Lower leg skin (tissue), 4 donors: Measurements from ENCODE around the gene SETD3. TPM values are rescaled to one million over a fixed set of nuclear protein-coding genes. Genes with fewer than 3 reads are reported as not detected.

Source experiments
- DNase-seq, 2 donors: peaks; one replicate each; pipeline ENCODE4 v3.0.0-alpha.2; 2019; ENCODE audit warnings: low spot score in 2 of 2
- H3K4me3 ChIP-seq: fragments of 200-600 bp; sonication (generic); 2 replicates; pipeline ENCODE4 v1.5.1; 2017; ENCODE audit warnings: mild to moderate bottlenecking, low read depth; ENCODE audit not compliant: poor library complexity, severe bottlenecking
- POLR2A ChIP-seq, 2 donors: fragments of 450-650 bp; IDR thresholded peaks; one replicate each; pipeline ENCODE4 v1.6.1; 2016 to 2017; ENCODE audit warnings: antibody characterized with exemption in 2 of 2, mild to moderate bottlenecking in 1 of 2, moderate library complexity in 1 of 2
- WGBS, 2 donors: methylation state at CpG; one replicate each; pipeline ENCODE4 v1.1.5; 2018; 5-methylcytosine and 5-hydroxymethylcytosine counted together
- intact Hi-C: fragments of 100-400 bp; cut with DNase I; formaldehyde crosslinking; loops from one replicate; pipeline ENCODE4 v1.15.0; 2023; ENCODE audit warnings: low total_unique reads
- total RNA-seq, 4 donors: library from RNA; depleted of rRNA; stranded (reverse); fragments of >200 nt; gene quantifications; one replicate each; pipeline ENCODE4 v1.1.0, GENCODE V29; 2016
- TF ChIP-seq, protein P1 (sequence below), 3 donors: fragments of 450-650 bp; IDR thresholded peaks; one replicate each; pipeline ENCODE4 v1.5.1; 2016; ENCODE audit warnings: antibody characterized with exemption in 3 of 3, mild to moderate bottlenecking in 3 of 3, moderate library complexity in 2 of 3

SETD3 gene
- total RNA-seq, 4 donors from 2014 or later: 36.8 to 62.5 (median 47.6) TPM

- no peak for DNase-seq
- intact Hi-C loops: no loop called here
- 92 to 95% methylated on average over 5 of the region's 5 CpGs for WGBS, 2 donors
- no peak for TF ChIP-seq POLR2A (IDR thresholded peaks at IDR 0.05)
- TF ChIP-seq, protein P1, sequence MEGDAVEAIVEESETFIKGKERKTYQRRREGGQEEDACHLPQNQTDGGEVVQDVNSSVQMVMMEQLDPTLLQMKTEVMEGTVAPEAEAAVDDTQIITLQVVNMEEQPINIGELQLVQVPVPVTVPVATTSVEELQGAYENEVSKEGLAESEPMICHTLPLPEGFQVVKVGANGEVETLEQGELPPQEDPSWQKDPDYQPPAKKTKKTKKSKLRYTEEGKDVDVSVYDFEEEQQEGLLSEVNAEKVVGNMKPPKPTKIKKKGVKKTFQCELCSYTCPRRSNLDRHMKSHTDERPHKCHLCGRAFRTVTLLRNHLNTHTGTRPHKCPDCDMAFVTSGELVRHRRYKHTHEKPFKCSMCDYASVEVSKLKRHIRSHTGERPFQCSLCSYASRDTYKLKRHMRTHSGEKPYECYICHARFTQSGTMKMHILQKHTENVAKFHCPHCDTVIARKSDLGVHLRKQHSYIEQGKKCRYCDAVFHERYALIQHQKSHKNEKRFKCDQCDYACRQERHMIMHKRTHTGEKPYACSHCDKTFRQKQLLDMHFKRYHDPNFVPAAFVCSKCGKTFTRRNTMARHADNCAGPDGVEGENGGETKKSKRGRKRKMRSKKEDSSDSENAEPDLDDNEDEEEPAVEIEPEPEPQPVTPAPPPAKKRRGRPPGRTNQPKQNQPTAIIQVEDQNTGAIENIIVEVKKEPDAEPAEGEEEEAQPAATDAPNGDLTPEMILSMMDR (IDR thresholded peaks at IDR 0.05): no peak
- H3K4me3 ChIP-seq: no peak overlapping the region
Measured at GRCh38 chr14:99451234-99451633, 29.4 kb downstream of the SETD3 start.

DNA sequence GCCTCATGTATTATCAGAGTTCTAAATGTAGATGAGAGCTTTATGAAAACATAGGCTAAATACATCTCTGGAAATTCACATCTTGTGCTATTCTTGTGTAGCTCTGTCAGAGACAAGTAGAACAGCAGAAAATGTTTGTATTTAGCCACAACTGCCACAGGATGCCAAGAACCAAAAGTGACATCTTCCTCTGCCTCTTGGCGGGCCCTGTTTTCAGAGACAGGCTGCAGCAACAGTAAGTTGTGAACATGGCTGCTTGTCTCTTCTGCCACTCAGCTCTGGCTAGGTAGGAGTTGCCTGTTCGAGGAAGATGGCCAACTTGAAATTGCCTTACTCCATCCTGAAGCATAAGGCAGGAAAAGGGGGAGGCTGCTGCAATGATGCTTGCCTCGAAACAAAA lies 30.4 kb downstream of the SETD3 start:
- intact Hi-C loops: no loop called here
- TF ChIP-seq, protein P1 (IDR thresholded peaks at IDR 0.05): no peak
- no peak for TF ChIP-seq POLR2A (IDR thresholded peaks at IDR 0.05)
- WGBS, 2 donors: 80 to 87% methylated on average over 3 of the region's 3 CpGs

GRCh38 chr14:99447739-99448138 lies 32.9 kb downstream of the SETD3 start:
- no peak for TF ChIP-seq POLR2A (IDR thresholded peaks at IDR 0.05)
- TF ChIP-seq, protein P1 (IDR thresholded peaks at IDR 0.05): no peak
- intact Hi-C loops: no loop called here
- no peak overlapping the region for H3K4me3 ChIP-seq
- 40 to 74% methylated on average over 4 of the region's 4 CpGs for WGBS, 2 donors
- no peak for DNase-seq

More for the DNA sequence above, 30.4 kb downstream of the SETD3 start:
- DNase-seq: no peak
- H3K4me3 ChIP-seq: no peak overlapping the region

DNA sequence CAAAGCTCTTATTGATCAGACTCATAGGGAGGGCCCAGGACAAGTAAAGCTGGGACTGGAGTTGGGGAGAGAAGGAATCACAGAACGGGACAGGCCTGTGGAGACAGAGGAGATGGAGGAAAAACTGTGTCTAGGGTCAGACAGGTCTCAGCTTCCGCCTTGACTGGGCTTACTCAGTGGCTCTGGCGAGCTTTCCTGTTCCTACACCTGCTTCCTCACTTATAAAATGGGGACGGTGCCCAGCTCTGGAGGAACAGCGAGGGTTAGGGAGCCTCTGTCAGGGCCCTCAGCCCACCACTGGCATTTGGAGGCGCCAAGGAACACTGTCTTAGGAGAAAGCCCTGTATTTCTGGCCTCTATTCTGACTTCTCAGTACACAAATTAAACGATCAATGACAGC lies 34.7 kb downstream of the SETD3 start:
- intact Hi-C loops: no loop called here
- no peak for TF ChIP-seq POLR2A (IDR thresholded peaks at IDR 0.05)
- 90 to 93% methylated on average over 7 of the region's 7 CpGs for WGBS, 2 donors
- no peak overlapping the region for H3K4me3 ChIP-seq
- DNase-seq: no peak

DNA sequence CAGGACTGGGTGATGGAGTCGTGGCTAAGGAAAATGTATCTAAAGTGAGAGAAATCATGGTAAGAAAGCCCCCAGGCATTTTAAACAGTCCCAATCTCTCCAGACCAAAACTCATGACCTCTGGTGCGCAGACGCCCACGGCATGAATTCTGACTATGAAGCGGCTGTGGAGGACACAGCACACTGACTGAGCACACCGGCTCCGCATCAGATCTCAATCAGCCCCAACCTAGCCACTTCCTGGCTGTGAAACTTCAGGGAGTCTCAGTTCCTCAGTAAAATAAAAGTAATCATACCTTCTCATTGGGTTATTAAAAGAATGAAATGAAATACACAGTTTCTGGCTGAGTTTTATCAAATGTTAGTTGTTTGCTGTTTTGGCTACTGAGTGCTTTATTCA lies 38.7 kb downstream of the SETD3 start:
- intact Hi-C loops: no loop called here
- H3K4me3 ChIP-seq: no peak overlapping the region
- TF ChIP-seq, protein P1 (IDR thresholded peaks at IDR 0.05): no peak
- no peak for TF ChIP-seq POLR2A (IDR thresholded peaks at IDR 0.05)
- no peak for DNase-seq
- WGBS, 2 donors: 87 to 95% methylated on average over 7 of the region's 7 CpGs

GRCh38 chr14:99441157-99441870 lies 39.3 kb downstream of the SETD3 start:
- TF ChIP-seq POLR2A (IDR thresholded peaks at IDR 0.05): no peak
- TF ChIP-seq, protein P1 (IDR thresholded peaks at IDR 0.05): no peak
- DNase-seq: no peak
- H3K4me3 ChIP-seq: no peak overlapping the region
- intact Hi-C loops: no loop called here
- 94 to 95% methylated on average over 11 of the region's 11 CpGs for WGBS, 2 donors
